Stimulated activated naive CD8-positive, alpha-beta T cell treated with anti-CD3 and anti-CD28 coated beads, Interleukin-15, amount 100 ng/mL, for 72 hours (primary cell): Measurements from ENCODE around the gene AASDHPPT.

Experiments used
- ATAC-seq: fragments of 150-1000 bp; cut with Tn5 transposase; 2 replicates; pipeline ENCODE4 v1.10.0; 2021; ENCODE audit warnings: mild to moderate bottlenecking, moderate library complexity
- DNase-seq, 2 donors: peaks; one replicate each; pipeline ENCODE4 v3.0.0; 2021 to 2022
- H3K27ac Mint-ChIP-seq, 2 donors: one replicate each; pipeline ENCODE4 v1.8.0; 2022; ENCODE audit warnings: mild to moderate bottlenecking in 2 of 2, mixed read lengths in 2 of 2, moderate library complexity in 2 of 2
- H3K27me3 Mint-ChIP-seq: one replicate; pipeline ENCODE4 v1.8.0; 2022; ENCODE audit warnings: mixed read lengths
- H3K4me1 Mint-ChIP-seq: one replicate; pipeline ENCODE4 v1.8.0; 2022; ENCODE audit warnings: mild to moderate bottlenecking, mixed read lengths
- H3K4me3 Mint-ChIP-seq, 2 donors: one replicate each; pipeline ENCODE4 v1.8.0; 2022; ENCODE audit warnings: mild to moderate bottlenecking in 2 of 2, mixed read lengths in 2 of 2, moderate library complexity in 1 of 2
- H3K9me3 Mint-ChIP-seq, 2 donors: one replicate each; pipeline ENCODE4 v1.8.0; 2022; ENCODE audit warnings: mixed read lengths in 2 of 2

Gene AASDHPPT

GRCh38 chr11:106121570-106122320 lies 44.3 kb downstream of the AASDHPPT start:
- Mint-ChIP-seq H3K27ac (no peak overlapping the region), H3K4me3 (no peak overlapping the region), H3K27me3 (peaks cover 13% of the 10 kb centered on the region), H3K4me1 (no peaks in the 10 kb centered on the region), H3K9me3 (no peaks in the 10 kb centered on the region)
- ATAC-seq = no peak
- DNase-seq = no peak

GRCh38 chr11:106127604-106128003 lies 50.1 kb downstream of the AASDHPPT start:
- no peaks in the 10 kb centered on the region for H3K9me3 Mint-ChIP-seq
- H3K27ac Mint-ChIP-seq = no peak overlapping the region
- no peak for ATAC-seq
- no peak for DNase-seq
- H3K27me3 Mint-ChIP-seq = peaks cover 29% of the 10 kb centered on the region
- no peak overlapping the region for H3K4me3 Mint-ChIP-seq
- H3K4me1 Mint-ChIP-seq = no peaks in the 10 kb centered on the region

GRCh38 chr11:106128740-106129139 lies 51.3 kb downstream of the AASDHPPT start:
- Mint-ChIP-seq H3K27ac (no peak overlapping the region), H3K9me3 (no peaks in the 10 kb centered on the region), H3K27me3 (peaks cover 33% of the 10 kb centered on the region), H3K4me1 (no peaks in the 10 kb centered on the region), H3K4me3 (no peak overlapping the region)
- DNase-seq (no peak), ATAC-seq (no peak)

GRCh38 chr11:106131998-106132397 lies 54.5 kb downstream of the AASDHPPT start:
- H3K27me3 Mint-ChIP-seq = peaks cover 40% of the 10 kb centered on the region
- no peaks in the 10 kb centered on the region for H3K9me3 Mint-ChIP-seq
- H3K4me3 Mint-ChIP-seq = no peak overlapping the region
- H3K4me1 Mint-ChIP-seq = no peaks in the 10 kb centered on the region
- ATAC-seq = no peak
- DNase-seq = no peak
- no peak overlapping the region for H3K27ac Mint-ChIP-seq

GRCh38 chr11:106132582-106133354 lies 55.3 kb downstream of the AASDHPPT start:
- no peak for DNase-seq
- ATAC-seq = no peak
- no peaks in the 10 kb centered on the region for H3K4me1 Mint-ChIP-seq

GRCh38 chr11:106133529-106133928 lies 56.1 kb downstream of the AASDHPPT start:
- Mint-ChIP-seq H3K4me3 (no peak overlapping the region), H3K4me1 (no peaks in the 10 kb centered on the region), H3K9me3 (no peaks in the 10 kb centered on the region), H3K27me3 (peaks cover 43% of the 10 kb centered on the region), H3K27ac (no peak overlapping the region)
- no peak for ATAC-seq
- no peak for DNase-seq

More at GRCh38 chr11:106132582-106133354, 55.3 kb downstream of the AASDHPPT start:
- Mint-ChIP-seq H3K27me3 (peaks cover 46% of the 10 kb centered on the region), H3K4me3 (no peak overlapping the region), H3K27ac (no peak overlapping the region), H3K9me3 (no peaks in the 10 kb centered on the region)

- Mint-ChIP-seq H3K27me3 (peaks cover 30% of the 10 kb centered on the region), H3K4me1 (no peaks in the 10 kb centered on the region), H3K9me3 (no peaks in the 10 kb centered on the region), H3K4me3 (no peak overlapping the region), H3K27ac (no peak overlapping the region)
- no peak for DNase-seq
- ATAC-seq = no peak
Measured at GRCh38 chr11:106137061-106137460, 59.6 kb downstream of the AASDHPPT start.

GRCh38 chr11:106137758-106138157 lies 60.3 kb downstream of the AASDHPPT start:
- ATAC-seq (no peak), DNase-seq (no peak)
- no peaks in the 10 kb centered on the region for H3K4me1 Mint-ChIP-seq
- no peak overlapping the region for H3K27ac Mint-ChIP-seq
- peaks cover 0 to 6% of the 10 kb centered on the region in 2 donors for H3K9me3 Mint-ChIP-seq
- peaks cover 32% of the 10 kb centered on the region for H3K27me3 Mint-ChIP-seq
- H3K4me3 Mint-ChIP-seq = no peak overlapping the region
